NOMO-1 treated with DMSO at 0.1 percent for 48 hours (cell line): ENCODE results near the gene HS6ST3.

Experiments
- DNase-seq: peaks from one replicate; lab custom pipeline; 2025; ENCODE audit not compliant: unreplicated experiment; lab: John Stamatoyannopoulos, UW

Gene HS6ST3

DNA sequence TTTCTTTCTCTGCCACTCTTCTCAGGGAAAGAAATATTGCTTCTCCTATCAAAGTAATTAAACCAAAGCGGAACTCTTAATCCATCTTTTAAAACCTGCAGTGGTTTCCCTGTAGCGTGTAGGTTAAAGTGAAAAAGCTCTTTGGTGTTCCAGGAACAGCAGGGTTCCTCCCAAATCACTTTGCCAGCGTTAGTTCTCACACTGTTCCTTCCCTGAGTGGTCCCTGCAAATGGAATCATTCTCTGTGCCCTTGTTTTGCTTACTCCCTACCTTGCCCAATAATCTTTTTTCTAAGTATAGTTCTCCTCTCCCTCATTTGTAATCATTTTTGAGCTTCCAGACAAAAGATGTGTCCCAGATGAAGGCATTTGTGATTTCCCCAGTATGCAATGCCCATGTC is 207.5 kb downstream of the HS6ST3 start:
- DNase-seq: no peak

DNA sequence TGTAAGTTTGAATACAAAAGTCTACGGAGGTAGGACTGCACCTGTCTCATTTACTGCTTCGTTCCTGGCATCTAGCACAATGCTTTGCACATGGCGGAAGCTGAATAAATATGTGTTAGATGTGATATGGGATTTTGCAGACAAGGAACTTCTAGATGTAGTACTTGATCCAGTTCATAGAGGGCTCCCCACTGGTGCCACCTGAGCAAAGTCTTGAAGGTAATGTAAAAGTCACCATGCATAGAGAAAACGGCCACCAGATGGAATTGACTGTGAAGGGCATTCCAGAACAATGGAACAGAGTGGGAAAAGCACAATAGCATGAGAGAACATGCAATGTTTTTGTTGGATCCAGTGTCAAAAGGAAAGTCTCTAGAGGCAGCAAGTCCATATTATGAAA is 209.3 kb downstream of the HS6ST3 start:
- no peak for DNase-seq

DNA sequence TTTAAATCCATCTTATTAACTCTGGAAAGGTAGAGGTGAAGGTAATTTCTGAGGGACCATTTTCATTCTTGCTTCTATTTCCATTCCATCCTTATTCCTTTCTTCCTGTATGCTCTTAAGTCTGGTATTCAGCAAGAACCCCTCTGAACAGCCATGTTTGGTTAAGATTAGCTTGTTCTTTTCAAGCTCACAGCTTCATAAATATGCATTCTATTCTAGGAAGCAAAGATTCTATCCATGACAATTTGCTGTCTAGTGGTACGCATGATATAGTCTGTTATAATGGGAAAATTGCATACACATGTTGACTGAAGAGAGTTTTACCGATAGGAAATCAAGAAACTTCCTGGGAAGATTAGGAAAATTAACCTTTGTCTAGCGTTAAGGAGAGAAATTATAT is 218.7 kb downstream of the HS6ST3 start:
- no peak for DNase-seq

DNA sequence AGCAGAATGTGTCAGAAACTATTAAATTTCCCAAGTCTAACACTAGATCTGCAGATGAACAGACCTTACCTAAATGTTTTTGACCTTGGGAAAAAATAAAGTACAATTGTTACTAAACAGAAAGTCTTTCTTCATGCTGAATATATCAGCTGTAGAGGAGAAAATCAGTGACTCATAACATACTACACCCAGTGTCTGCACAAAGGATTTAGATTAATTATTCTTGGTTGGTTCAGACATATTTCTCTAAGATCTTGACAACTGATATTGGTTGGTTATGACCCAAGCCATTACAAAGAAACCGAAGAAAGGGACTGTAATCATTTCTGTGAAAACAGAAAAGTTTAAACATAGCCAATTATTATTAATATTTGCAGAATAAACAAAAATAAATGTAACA is 225.1 kb downstream of the HS6ST3 start:
- no peak for DNase-seq

DNA sequence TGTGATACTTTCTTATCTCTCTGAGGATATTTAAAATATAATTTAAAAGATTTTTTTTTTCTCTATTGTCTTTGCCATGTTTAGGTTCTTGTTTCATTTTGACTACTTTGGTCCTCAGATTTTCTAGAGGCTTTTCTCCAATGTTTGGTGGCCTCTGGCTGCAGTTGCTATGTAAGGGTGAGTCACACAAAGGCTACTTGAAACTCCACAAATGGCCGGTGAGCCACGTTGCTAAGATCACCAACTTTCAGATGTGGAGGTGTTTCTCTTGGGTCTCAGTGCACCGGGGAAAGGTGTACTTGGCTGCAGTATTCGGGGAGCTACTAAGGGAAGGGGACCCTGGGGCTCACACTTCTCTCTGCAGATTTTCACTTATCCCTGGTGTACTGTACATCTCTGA is 248.1 kb downstream of the HS6ST3 start:
- DNase-seq: no peak

DNA sequence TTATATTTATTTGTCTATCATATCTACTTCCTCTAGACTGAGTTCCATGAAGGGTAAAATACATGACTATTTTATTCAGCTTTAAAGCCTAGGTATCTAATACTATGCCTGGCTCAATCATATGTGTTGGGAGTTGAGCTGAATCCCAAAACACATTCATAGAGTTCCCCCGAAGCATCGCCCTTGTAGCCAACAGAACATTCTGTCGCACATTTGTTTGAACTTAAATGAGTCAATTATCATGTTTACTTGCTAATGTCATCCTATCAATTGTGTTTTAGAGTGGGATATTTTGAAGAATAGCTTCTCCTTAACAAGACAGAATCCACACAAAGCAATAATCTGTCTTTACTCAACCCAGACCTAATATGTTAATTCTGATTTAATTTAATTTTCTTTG is 252.4 kb downstream of the HS6ST3 start:
- DNase-seq: no peak

DNA sequence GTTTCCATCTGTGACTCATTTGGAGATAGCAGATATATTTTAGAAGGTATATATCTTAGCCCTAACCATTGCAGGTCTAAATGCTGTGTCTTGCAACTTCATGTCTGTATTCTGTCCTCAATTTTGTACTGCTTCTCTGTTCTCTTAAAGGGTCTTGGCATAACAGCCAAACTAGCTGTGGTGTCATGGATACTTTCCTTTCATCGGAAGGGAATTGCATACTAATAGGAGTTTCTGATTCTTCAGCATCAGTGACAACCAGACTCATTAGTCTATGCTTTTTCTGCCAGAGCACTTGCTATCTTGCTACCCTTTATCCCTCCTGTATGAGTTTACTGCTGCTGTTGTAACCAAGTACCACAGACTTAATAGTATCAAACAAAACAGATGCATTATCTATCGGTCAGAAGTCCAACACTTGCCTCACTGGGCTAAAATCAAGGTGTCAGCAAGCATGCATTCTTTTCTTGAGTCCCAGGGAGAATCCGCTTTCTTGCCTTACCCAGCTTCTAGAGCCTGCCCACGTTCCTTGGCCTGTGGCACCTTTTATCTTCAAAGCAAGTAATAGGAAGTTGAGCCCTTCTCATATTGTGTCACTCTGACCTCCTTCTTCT is 253.1 kb downstream of the HS6ST3 start:
- DNase-seq: no peak

DNA sequence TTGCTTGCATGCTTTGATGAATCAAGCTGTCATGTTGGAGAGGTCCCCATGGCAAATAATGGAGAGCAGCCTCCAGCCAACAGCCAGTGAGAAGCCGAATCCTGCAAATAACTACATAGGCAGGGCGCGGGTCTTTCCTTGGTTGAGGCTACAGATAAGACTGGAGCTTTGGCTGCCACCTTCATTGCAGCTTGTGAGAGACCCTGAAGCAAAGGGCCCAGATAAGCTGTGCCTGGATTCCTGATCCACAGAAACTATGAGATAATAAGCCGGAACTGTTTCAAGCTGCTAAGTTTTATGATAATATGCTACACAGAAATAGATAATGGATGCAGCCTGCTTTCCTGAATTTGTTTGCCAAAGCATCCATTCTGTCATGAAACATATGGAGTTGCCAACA is 257.0 kb downstream of the HS6ST3 start:
- no peak for DNase-seq

DNA sequence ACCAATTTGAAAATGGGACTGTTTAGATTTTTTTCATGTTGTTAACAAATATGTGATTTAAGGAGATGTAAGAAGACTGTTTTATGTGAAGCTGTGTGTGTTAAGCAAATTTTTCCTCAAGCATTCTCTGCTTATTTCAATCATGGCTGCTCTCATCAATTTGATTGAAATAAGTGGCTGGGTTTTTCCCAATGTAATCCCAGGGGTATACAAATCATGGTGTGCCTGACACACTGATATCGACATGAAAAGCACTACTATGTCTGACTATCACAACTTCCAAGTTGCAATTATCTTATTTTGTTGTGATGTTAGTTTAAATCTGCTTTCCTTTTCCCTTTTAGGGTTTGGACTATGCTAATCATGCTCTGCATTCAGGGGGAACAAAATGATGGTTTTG is 283.7 kb downstream of the HS6ST3 start:
- no peak for DNase-seq

DNA sequence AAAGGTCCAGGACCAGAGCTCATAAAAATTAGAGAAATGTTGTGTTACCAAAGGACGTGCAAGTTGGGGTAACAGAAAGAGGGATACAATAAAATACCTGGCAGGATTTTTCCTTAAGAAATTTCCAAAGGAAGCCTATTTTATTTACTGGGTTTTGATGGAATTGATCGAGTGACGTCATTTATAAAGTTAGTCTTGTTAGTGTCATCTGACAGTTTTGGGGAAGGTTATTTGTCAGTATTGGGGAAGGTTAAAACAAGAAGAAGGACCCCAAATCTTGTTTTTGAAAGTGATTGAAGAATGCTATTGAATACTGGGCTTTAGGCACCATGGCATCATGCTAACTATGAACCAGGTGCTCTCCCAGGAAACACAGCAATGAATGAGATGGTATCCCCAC is 287.9 kb downstream of the HS6ST3 start:
- DNase-seq: no peak

DNA sequence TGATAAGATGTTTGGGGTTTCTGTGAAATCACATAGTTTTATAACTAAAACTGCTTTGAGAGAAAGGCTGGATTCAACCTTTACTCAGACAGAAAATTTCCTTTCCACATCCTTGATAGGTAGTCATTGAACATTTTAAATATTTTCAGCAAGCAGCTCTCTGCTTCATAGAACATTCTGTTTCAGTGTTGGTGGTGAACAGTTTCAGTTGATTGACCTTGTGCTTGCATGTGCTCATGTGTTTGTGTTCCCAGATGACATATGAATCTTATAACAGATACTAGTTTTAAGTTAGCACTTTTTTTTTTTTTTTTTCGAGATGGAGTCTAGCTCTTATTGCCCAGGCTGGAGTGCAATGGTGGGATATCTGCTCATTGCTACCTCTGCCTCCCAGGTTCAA is 290.1 kb downstream of the HS6ST3 start:
- DNase-seq: no peak

DNA sequence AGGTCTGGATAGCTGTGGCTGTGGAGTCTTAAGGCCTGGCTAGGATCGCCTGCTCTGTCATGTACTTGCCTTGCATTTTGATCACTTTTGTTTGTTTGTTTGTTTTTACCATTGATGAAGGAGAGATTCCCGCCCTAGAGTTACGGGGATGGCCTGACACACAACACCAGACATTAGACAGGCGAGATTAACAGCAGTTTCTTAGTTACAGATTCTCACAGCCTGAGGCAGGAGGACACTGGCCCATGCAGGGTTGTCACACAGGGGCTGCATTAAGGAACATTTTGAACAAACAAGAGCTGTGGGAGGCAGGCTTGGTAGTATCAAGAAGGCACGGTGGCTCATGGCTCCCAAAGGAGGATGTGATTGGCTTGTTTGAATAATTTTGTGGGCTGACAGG is 291.8 kb downstream of the HS6ST3 start:
- DNase-seq: no peak

DNA sequence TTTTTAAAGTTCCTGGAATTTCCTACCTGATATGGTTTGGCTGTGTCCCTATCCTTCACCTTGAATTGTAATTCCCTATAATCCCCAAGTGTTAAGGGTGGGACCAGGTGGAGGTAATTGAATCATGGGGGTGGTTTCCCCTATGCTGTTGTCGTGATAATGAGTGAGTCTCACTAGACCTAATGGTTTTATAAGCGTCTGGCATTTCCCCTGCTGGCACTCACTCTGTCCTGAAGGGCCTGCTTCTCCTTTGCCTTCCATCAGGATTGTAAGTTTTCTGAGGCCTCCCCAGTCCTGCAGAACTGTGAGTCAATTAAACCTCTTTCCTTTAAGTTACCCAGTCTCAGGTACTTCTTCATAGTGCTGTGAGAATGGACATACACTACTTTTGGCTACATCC is 298.7 kb downstream of the HS6ST3 start:
- DNase-seq: no peak

DNA sequence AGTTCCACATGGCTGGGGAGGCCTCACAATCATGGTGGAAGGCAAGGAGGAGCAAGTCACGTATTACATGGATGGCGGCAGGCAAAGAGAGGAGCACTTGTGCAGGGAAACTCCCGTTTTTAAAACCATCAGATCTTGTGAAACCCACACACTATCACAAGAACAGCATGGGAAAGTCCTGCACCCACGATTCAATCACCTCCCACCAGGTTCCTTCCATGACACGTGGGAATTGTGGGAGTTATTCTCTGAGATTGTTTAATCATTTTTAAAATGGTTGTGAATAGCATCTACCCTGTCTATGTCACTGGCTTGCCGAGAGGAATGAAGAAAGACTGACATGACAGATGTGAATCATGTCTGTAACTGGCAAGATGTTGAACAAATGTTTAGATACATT is 301.7 kb downstream of the HS6ST3 start:
- no peak for DNase-seq

DNA sequence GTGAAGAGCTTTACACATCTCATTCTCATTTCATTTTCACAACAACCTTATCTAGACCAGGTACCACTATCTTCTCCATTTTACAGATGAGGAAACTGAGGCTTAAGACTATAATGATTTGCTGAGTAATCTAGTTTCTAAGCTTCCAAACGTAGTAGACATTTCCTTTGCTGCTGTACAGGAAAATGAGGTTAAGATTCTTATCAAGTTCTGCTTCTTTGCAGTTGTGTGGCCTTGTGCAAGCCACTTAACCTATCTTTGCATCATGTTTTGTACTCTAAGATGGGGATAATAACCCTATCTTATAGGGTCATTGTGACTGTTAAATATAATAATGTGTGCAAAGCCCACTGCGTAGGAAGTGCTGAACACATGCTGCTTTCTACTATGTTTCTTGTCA is 307.9 kb downstream of the HS6ST3 start:
- DNase-seq: no peak

DNA sequence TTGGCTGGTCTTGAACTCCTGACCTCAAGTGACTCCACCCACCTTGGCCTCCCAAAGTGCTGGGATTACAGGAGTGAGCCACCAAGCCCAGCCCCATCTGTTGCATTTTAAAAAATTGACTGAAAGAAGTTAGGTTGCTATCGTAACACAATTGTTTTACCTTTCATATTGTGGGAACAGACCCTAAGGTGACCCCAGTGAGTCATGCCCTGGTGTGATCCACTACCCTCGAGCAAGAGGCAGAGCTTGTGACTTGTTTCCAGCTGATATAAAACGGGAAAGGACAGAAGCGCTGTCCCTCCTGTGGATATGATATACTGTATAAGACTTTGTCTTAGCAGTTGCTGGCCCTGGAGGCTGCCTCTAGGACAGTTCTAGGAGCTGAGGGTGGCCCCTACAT is 308.6 kb downstream of the HS6ST3 start:
- no peak for DNase-seq

DNA sequence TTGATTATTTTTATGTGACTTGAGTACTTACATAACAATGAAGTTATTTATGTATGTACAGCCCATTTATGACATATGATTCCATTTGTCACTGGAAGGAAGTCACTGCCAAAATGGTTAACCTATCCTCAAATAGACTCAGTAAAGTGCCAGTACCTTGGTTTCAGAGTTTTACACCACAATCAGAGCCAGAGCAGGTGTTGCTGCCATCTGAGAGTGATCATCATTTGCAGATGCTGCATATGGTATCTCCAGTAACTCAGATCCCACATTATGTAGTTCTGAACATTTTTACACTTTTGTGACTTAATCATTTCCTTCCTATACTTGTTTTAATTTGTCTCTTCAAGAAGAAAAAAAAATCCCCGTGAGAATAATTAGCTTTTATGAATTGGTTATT is 313.3 kb downstream of the HS6ST3 start:
- no peak for DNase-seq

DNA sequence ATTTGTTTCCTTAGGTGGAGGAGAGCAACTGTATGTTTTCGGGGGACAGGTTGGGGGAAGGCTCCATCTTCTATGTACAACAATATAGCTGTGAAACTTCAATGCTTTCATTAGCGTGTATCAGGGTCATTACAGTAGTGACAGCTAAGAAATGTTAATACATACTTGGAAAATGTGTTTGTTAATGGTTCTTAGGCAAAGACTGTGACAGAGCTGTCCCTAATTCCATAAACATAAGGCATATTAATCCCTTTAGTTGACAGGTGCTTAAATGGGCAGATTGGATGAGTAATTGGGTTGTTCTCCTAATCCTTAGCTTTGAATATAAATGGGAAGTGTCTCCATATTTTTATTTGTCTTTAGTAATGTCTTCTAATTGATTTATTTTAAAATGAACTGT is 313.7 kb downstream of the HS6ST3 start:
- DNase-seq: no peak

DNA sequence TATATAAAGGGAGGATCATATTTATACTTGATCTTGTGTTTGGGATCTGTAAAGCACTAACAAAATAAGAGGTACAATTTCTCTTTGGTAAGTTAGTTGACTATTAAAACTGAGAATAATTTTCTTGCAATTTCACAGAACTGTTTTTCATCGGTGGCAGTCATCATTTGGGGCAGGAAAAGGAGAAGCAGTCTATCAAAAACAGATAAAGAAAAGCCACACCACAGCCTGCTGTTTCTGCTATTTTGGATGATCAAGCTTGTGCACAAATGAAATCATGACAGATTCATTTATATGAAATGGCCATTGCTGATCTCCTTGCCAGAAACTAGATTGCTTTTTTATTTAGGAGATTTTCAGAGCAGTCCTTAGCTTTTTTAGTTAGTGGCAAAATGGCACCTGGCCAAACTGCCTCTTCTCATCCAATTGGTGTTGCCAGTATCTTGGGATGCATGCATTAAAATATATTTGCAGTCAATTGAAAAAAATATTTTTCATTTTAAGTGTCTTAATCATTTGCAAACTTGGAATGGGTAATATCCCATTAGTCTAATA is 326.0 kb downstream of the HS6ST3 start:
- DNase-seq: no peak

DNA sequence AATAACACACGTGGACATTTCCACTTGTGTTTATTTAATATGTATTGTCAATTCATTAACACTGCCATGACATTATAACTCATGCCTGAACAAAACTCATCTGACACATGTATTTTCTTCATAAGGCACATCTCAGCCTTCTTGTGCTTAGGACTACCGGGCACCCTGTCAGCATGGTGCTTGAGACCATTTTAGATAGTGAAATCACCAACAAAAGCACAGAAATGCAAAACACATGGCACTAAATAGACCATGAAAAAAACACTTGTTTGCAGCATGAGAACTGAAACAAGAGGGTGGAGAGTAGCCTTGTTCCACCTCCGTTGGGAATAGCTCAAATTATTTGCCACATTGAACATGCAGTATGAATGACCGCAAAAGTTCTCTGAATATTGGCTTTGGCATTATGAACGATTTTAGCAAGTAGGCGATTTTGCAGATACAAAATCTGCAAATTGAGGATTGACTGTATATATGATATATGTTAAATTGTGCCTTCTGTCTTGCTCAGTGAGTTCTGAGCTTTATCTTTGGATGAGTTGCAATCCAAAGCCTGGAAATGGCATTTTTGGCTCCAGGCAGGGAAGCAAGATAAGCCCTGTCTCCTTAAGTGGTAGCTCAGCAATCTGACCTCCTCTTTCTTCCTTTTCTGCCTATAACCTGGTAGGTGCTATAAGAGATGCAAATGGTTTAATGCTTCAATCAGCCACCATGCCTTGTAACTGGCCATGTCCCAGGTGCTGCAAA is 328.2 kb downstream of the HS6ST3 start:
- no peak for DNase-seq

DNA sequence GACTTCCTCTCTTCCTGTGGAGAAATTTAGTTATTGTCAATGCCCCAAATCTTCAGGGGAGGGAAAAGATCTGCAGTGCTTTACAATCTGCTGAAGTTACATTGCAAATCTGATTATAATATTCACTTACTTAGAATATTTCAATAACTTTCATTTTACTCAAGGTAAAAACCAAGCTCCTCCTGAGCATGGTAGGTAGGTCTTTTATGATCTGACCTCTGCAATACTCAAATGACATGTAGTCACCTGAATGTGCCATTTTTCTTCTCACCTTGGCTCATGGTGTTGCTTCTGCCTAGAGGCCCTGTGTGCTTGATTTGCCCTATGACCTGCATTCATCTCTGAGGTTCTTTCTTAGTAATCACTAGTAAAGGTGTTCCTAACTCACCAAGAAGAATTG is 331.4 kb downstream of the HS6ST3 start:
- DNase-seq: no peak

DNA sequence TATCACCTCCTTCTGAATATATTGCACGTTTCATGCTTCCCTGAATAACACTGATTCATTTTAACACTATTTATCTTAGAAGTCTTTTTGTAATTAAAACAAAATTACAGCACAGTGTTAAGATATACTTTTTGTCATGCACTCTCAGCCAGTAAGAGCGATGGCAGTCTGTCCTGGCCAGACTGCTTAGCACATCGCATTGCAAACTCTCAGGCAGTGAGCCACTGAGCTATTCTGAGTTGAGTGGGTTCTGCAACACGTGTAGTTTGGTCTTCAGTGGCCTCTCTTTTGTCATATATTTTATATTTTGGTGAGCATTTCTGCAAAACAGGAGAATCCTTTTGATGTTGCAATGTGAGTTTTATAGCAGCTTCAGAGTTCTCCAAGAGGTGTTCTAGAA is 332.1 kb downstream of the HS6ST3 start:
- no peak for DNase-seq

DNA sequence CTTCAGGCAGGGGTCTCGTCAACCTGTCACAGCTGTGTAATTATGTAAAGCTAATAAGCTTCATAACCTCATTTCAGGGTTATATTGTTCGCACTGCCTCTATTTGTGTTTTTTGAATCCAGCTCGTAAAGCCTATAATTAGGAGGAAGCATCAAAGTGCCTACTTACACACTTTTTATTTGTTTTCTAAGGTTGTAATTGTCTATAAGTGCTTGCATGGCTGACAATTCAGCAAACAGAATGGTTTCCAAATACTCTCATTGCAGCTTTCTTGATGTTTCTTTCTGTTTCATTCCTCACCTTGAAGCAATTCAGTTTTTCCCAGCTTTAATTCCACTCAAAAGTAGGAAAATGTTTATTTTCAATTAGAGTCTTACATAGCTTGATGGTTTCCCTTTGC is 336.3 kb downstream of the HS6ST3 start:
- no peak for DNase-seq
